Keratinocyte (primary cell): Measurements from ENCODE around the gene TMEM59L. TPM values are rescaled to one million over a fixed set of nuclear protein-coding genes. Genes with fewer than 3 reads are reported as not detected.
A peak's percentile ranks its signal among the peaks of the same experiment; 100 is the strongest.

Experiments used
- DNase-seq: peaks from one replicate; pipeline ENCODE4 v3.0.0-alpha.2; 2011; ENCODE audit warnings: low read depth, missing footprints, low spot score
- FAIRE-seq: peaks from 2 replicates; lab custom pipeline; 2011; peaks lifted over from hg19 to GRCh38; lab: Jason Lieb, UNC
- H2AFZ ChIP-seq: 2 replicates; pipeline ENCODE4 v1.6.0; 2012; ENCODE audit warnings: low read length, control low read depth, inconsistent platforms; ENCODE audit not compliant: control insufficient read depth
- H3K27ac ChIP-seq: 2 replicates; pipeline ENCODE4 v1.5.1; 2011; ENCODE audit warnings: low read length; ENCODE audit not compliant: control insufficient read depth, insufficient read depth
- H3K27me3 ChIP-seq: 3 replicates; pipeline ENCODE4 v1.6.0; 2011; ENCODE audit warnings: low read length; ENCODE audit not compliant: control insufficient read depth, insufficient read depth; ENCODE audit errors: extremely low read depth
- H3K36me3 ChIP-seq, 2 experiments: 2 replicates in 1 of 2; 3 replicates in 1 of 2; pipeline ENCODE4 v1.5.1; 2011; ENCODE audit warnings: low read length in 2 of 2, mild to moderate bottlenecking in 1 of 2; ENCODE audit not compliant: control insufficient read depth in 2 of 2, insufficient read depth in 2 of 2; ENCODE audit errors: extremely low read depth in 1 of 2
- H3K4me1 ChIP-seq: 3 replicates; pipeline ENCODE4 v1.5.1; 2011; ENCODE audit warnings: low read length; ENCODE audit not compliant: control insufficient read depth, insufficient read depth; ENCODE audit errors: extremely low read depth
- H3K4me2 ChIP-seq: 3 replicates; pipeline ENCODE4 v1.6.0; 2011; ENCODE audit warnings: low read depth, low read length; ENCODE audit not compliant: control insufficient read depth, insufficient read depth; ENCODE audit errors: extremely low read depth
- H3K4me3 ChIP-seq, 3 experiments: fragments of 200-600 bp in 1 of 3; sonication (generic) in 1 of 3; 2 replicates in 2 of 3; 3 replicates in 1 of 3; pipeline ENCODE4 v1.5.1; 2011 to 2016; ENCODE audit warnings: low read length in 3 of 3, mild to moderate bottlenecking in 3 of 3, control low read depth in 2 of 3, inconsistent platforms in 1 of 3, low read depth in 1 of 3, mixed read lengths in 1 of 3, mixed run types in 1 of 3, moderate library complexity in 1 of 3; ENCODE audit not compliant: control insufficient read depth in 2 of 3, insufficient read depth in 2 of 3; ENCODE audit errors: extremely low read depth in 1 of 3
- H3K79me2 ChIP-seq: 2 replicates; pipeline ENCODE4 v1.6.0; 2012; ENCODE audit warnings: low read length; ENCODE audit not compliant: control insufficient read depth, insufficient read depth
- H3K9ac ChIP-seq: 3 replicates; pipeline ENCODE4 v1.6.0; 2011; ENCODE audit warnings: low read length; ENCODE audit not compliant: control insufficient read depth, insufficient read depth; ENCODE audit errors: extremely low read depth
- H3K9me1 ChIP-seq: 3 replicates; pipeline ENCODE4 v1.6.0; 2011; ENCODE audit warnings: low read length; ENCODE audit not compliant: control insufficient read depth, insufficient read depth; ENCODE audit errors: extremely low read depth
- H3K9me3 ChIP-seq: 2 replicates; pipeline ENCODE4 v1.5.1; 2012; ENCODE audit warnings: low read depth, low read length; ENCODE audit not compliant: control insufficient read depth
- H4K20me1 ChIP-seq: 3 replicates; pipeline ENCODE4 v1.6.0; 2011; ENCODE audit warnings: low read length; ENCODE audit not compliant: control insufficient read depth, insufficient read depth; ENCODE audit errors: extremely low read depth
- CTCF ChIP-seq, 3 experiments: IDR thresholded peaks in 1 of 3; conservative IDR thresholded peaks in 1 of 3; optimal IDR thresholded peaks in 1 of 3; 2 replicates in 2 of 3; 3 replicates in 1 of 3; pipeline versions ENCODE3 to v1.5.1; 2011; ENCODE audit warnings: low read length in 3 of 3, mild to moderate bottlenecking in 3 of 3, moderate library complexity in 2 of 3, control low read depth in 1 of 3, inconsistent platforms in 1 of 3; ENCODE audit not compliant: insufficient read depth in 2 of 3; ENCODE audit errors: extremely low read depth in 1 of 3
- EZH2 ChIP-seq: IDR thresholded peaks from one replicate; pipeline ENCODE4 v1.6.1; 2012; ENCODE audit warnings: inconsistent platforms, mild to moderate bottlenecking, low read length, moderate library complexity
- dilution Hi-C: fragments of 300-500 bp; cut with MboI; formaldehyde crosslinking; loops from one replicate; pipeline ENCODE4 v1.7.0; 2020; ENCODE audit warnings: low sequenced_read_pairs; ENCODE audit not compliant: extremely low pct_ligation_motif_present
- polyA plus RNA-seq, 5 experiments: library from polyadenylated mRNA; depleted of rRNA in 3 of 5; stranded (reverse) in 3 of 5; stranded (forward) in 1 of 5; unstranded in 1 of 5; fragments of >200 nt; gene quantifications; 1 replicate in 1 of 5; 2 replicates in 3 of 5; 3 replicates in 1 of 5; pipeline versions ENCODE4 v1.2.1 to v1.2.3, GENCODE V29; 2011 to 2012; ENCODE audit warnings: missing spikeins in 2 of 5, low read depth in 1 of 5, low replicate concordance in 1 of 5

Gene TMEM59L
- polyA plus RNA-seq, 1 donor (not counting 4 experiments of a cell fraction or from before 2014, with no cell fraction given): not detected

GRCh38 chr19:18605546-18606280 lies 7.0 kb upstream of the TMEM59L start:
- FAIRE-seq: no peak
- Histone ChIP-seq H3K27me3 (peaks cover 53% of the 10 kb centered on the region), H3K9me1 (no peaks in the 10 kb centered on the region), H4K20me1 (no peaks in the 10 kb centered on the region), H3K9me3 (no peaks in the 10 kb centered on the region), H3K4me3 (no peak overlapping the region), H2AFZ (no peak overlapping the region), H3K4me1 (peaks cover 8% of the 10 kb centered on the region), H3K27ac (no peak overlapping the region), H3K36me3 (no peaks in the 10 kb centered on the region), H3K79me2 (no peaks in the 10 kb centered on the region), H3K9ac (no peak overlapping the region), H3K4me2 (no peak overlapping the region)
- peak; percentile 74 for TF ChIP-seq EZH2
- TF ChIP-seq CTCF (optimal IDR thresholded peaks at IDR 0.05 in 1 of 3, IDR thresholded peaks at IDR 0.05 in 1 of 3, conservative IDR thresholded peaks at IDR 0.05 in 1 of 3; ENCODE audit: extremely low read depth in 1 of 3, insufficient read depth in 2 of 3, low read length in 3 of 3): no peak
- DNase-seq: no peak
- dilution Hi-C loops: no loop called here

GRCh38 chr19:18606281-18607225 lies 6.1 kb upstream of the TMEM59L start, which contains the start of gene CRLF1:
Gene CRLF1, minus strand, starts transcription at chr19:18606799. Its CDS starts 143 bp downstream, at chr19:18606656.
- no peak within 1 kb of the TSS for H2AFZ ChIP-seq

More at GRCh38 chr19:18606281-18607225, 6.1 kb upstream of the TMEM59L start, which contains the start of gene CRLF1:
- FAIRE-seq (no peak), DNase-seq (no peak)
- TF ChIP-seq CTCF (optimal IDR thresholded peaks at IDR 0.05 in 1 of 3, IDR thresholded peaks at IDR 0.05 in 1 of 3, conservative IDR thresholded peaks at IDR 0.05 in 1 of 3; ENCODE audit: extremely low read depth in 1 of 3, insufficient read depth in 2 of 3, low read length in 3 of 3) (no peak), EZH2 (no peak)
- H3K9me3 ChIP-seq: no peaks in the 10 kb centered on the region
- no peaks in the 10 kb centered on the region for H3K9me1 ChIP-seq
- peak within 1 kb of the TSS; percentile 77 for H3K4me2 ChIP-seq
- no peak within 1 kb of the TSS for H3K27ac ChIP-seq
- dilution Hi-C loops: no loop called here
- no peaks in the 10 kb centered on the region for H3K36me3 ChIP-seq
- peak within 1 kb of the TSS; percentile 22 to 54 (median 51) for H3K4me3 ChIP-seq
- H4K20me1 ChIP-seq: no peaks in the 10 kb centered on the region
- H3K4me1 ChIP-seq: peaks cover 8% of the 10 kb centered on the region
- no peak within 1 kb of the TSS for H3K9ac ChIP-seq
- no peaks in the 10 kb centered on the region for H3K79me2 ChIP-seq
- H3K27me3 ChIP-seq: peaks cover 61% of the 10 kb centered on the region
